Stimulated activated CD8-positive, alpha-beta memory T cell treated with anti-CD3 and anti-CD28 coated beads, Interleukin-15, amount 100 ng/mL, for 24 hours (primary cell): ENCODE measurements around the gene RBM5.

Experiments
- DNase-seq: peaks from one replicate; pipeline ENCODE4 v3.0.0-alpha.2; 2020; ENCODE audit warnings: low read depth

Gene RBM5

GRCh38 chr3:50121072-50122032, 32.6 kb downstream of the RBM5 start:
- peak; percentile 54 for DNase-seq

- no peak for DNase-seq
Measured at GRCh38 chr3:50122071-50122470, 33.4 kb downstream of the RBM5 start.

- DNase-seq: no peak
Measured at GRCh38 chr3:50122661-50123391, 34.1 kb downstream of the RBM5 start.

- DNase-seq: no peak
Measured at GRCh38 chr3:50123394-50124051, 34.8 kb downstream of the RBM5 start.

- no peak for DNase-seq
Measured at GRCh38 chr3:50124052-50124799, 35.5 kb downstream of the RBM5 start.

GRCh38 chr3:50124800-50125178, 36.1 kb downstream of the RBM5 start:
- no peak for DNase-seq

- no peak for DNase-seq
Measured at GRCh38 chr3:50125541-50126286, 37.0 kb downstream of the RBM5 start.

- DNase-seq: no peak
Measured at GRCh38 chr3:50126287-50127211, 37.8 kb downstream of the RBM5 start.

- no peak for DNase-seq
Measured at GRCh38 chr3:50127251-50127691, 38.6 kb downstream of the RBM5 start.

- no peak for DNase-seq
Measured at GRCh38 chr3:50128001-50128400, 39.3 kb downstream of the RBM5 start.

- no peak for DNase-seq
Measured at GRCh38 chr3:50130436-50130835, 41.7 kb downstream of the RBM5 start.

- DNase-seq: no peak
Measured at GRCh38 chr3:50132421-50133282, 43.9 kb downstream of the RBM5 start.

- no peak for DNase-seq
Measured at GRCh38 chr3:50133283-50133615, 44.5 kb downstream of the RBM5 start.

- no peak for DNase-seq
Measured at GRCh38 chr3:50134367-50134766, 45.6 kb downstream of the RBM5 start.

- DNase-seq: no peak
Measured at GRCh38 chr3:50135964-50136363, 47.2 kb downstream of the RBM5 start.

- DNase-seq: no peak
Measured at GRCh38 chr3:50136714-50137405, 48.1 kb downstream of the RBM5 start.

GRCh38 chr3:50137531-50137930, 48.8 kb downstream of the RBM5 start:
- no peak for DNase-seq
